GM12878 (cell line): ENCODE data around the gene SYPL2. TPM values are rescaled to one million over a fixed set of nuclear protein-coding genes. Genes with fewer than 3 reads are reported as not detected.

Experiments used
- ATAC-seq: fragments of 200-7000 bp; cut with Tn5 transposase; 3 replicates; pipeline ENCODE4 v1.9.1; 2020; ENCODE audit warnings: mild to moderate bottlenecking, moderate library complexity
- BruUV-seq: library from RNA; stranded (reverse); fragments of 400-500 nt; replicated peaks from 2 replicates; lab custom pipeline; 2021; lab: Mats Ljungman, UMichigan
- CTCF ChIA-PET: fragments of 300-600 bp; sonication (Branson Sonifier 250); formaldehyde crosslinking; extraction: SDS; loops from one replicate; lab custom pipeline; 2021; ENCODE audit warnings: inconsistent platforms; lab: Yijun Ruan, JAX
- POLR2A ChIA-PET: fragments of 350-600 bp; formaldehyde crosslinking; extraction: SDS; loops from one replicate; lab custom pipeline; 2021; ENCODE audit warnings: inconsistent platforms; lab: Charles Lee
- RAD21 ChIA-PET: fragments of 300-600 bp; sonication (Branson Sonifier 250); formaldehyde crosslinking; loops from one replicate; lab custom pipeline; 2023; ENCODE audit warnings: antibody characterized with exemption; ENCODE audit not compliant: unreplicated experiment; lab: Charles Lee
- SMC1A ChIA-PET: fragments of 300-600 bp; sonication (Branson Sonifier 250); formaldehyde crosslinking; loops from one replicate; lab custom pipeline; 2023; ENCODE audit not compliant: unreplicated experiment, uncharacterized antibody; lab: Charles Lee
- DNase-seq: peaks from one replicate; pipeline ENCODE4 v3.0.0-alpha.2; 2011; ENCODE audit warnings: low read depth, low spot score
- FAIRE-seq: peaks from 3 replicates; lab custom pipeline; 2011; peaks lifted over from hg19 to GRCh38; lab: Jason Lieb, UNC
- H2AFZ ChIP-seq: 2 replicates; pipeline ENCODE4 v1.6.0; 2011; ENCODE audit warnings: low read depth, low read length, control low read depth; ENCODE audit not compliant: control insufficient read depth
- H3K27ac ChIP-seq: 2 replicates; pipeline ENCODE4 v1.5.1; 2011; ENCODE audit warnings: control low read depth; ENCODE audit not compliant: control insufficient read depth, insufficient read depth
- H3K27me3 ChIP-seq, 2 experiments: replicated peaks in 1 of 2; 2 replicates each; pipeline versions ENCODE4 v1.6.0 to v1.6.1; 2011; ENCODE audit warnings: low read length in 1 of 2; ENCODE audit not compliant: control insufficient read depth in 2 of 2, insufficient read depth in 2 of 2
- H3K36me3 ChIP-seq, 2 experiments: 2 replicates each; pipeline ENCODE4 v1.5.1; 2011; ENCODE audit warnings: low read length in 1 of 2; ENCODE audit not compliant: control insufficient read depth in 2 of 2, insufficient read depth in 2 of 2
- H3K4me1 ChIP-seq: 2 replicates; pipeline ENCODE4 v1.6.1; 2011; ENCODE audit warnings: mild to moderate bottlenecking, low read length, moderate library complexity, mixed read lengths; ENCODE audit not compliant: control insufficient read depth, insufficient read depth
- H3K4me2 ChIP-seq: 2 replicates; pipeline ENCODE4 v1.6.0; 2011; ENCODE audit warnings: control low read depth; ENCODE audit not compliant: control insufficient read depth, insufficient read depth
- H3K4me3 ChIP-seq: fragments of 200-600 bp; sonication (generic); 2 replicates; pipeline ENCODE4 v1.5.1; 2016
- H3K79me2 ChIP-seq: 2 replicates; pipeline ENCODE4 v1.6.0; 2011; ENCODE audit warnings: low read length; ENCODE audit not compliant: control insufficient read depth, insufficient read depth
- H3K9ac ChIP-seq: 2 replicates; pipeline ENCODE4 v1.8.0; 2011; ENCODE audit warnings: low read length, control low read depth, mixed read lengths; ENCODE audit not compliant: control insufficient read depth, insufficient read depth
- H3K9me3 ChIP-seq: replicated peaks from 3 replicates; pipeline ENCODE4 v1.5.1; 2011; ENCODE audit warnings: mild to moderate bottlenecking, low read length; ENCODE audit not compliant: control insufficient read depth, insufficient read depth
- H4K20me1 ChIP-seq: 2 replicates; pipeline ENCODE4 v1.6.0; 2011; ENCODE audit not compliant: control insufficient read depth, insufficient read depth
- BCLAF1 ChIP-seq: fragments of 450-650 bp; IDR thresholded peaks from 2 replicates; pipeline ENCODE4 v1.6.1; 2017; ENCODE audit warnings: antibody characterized with exemption, mild to moderate bottlenecking, moderate library complexity
- CHD4 ChIP-seq: fragments of 200-600 bp; sonication (generic); IDR thresholded peaks from 2 replicates; pipeline ENCODE4 v1.6.1; 2016; ENCODE audit warnings: mild to moderate bottlenecking
- MEF2A ChIP-seq: IDR thresholded peaks from 2 replicates; pipeline ENCODE4 v1.6.1; 2011; ENCODE audit warnings: low read depth, mild to moderate bottlenecking, low read length, moderate library complexity; ENCODE audit not compliant: insufficient read depth
- MXI1 ChIP-seq: fragments of 150-350 bp; IDR thresholded peaks from 2 replicates; pipeline ENCODE4 v1.6.1; 2011; ENCODE audit warnings: low read depth, mild to moderate bottlenecking, inconsistent platforms, low read length, improper control_type of control experiment
- NFYA ChIP-seq: IDR thresholded peaks from 2 replicates; pipeline ENCODE4 v1.6.1; 2011; ENCODE audit warnings: low read depth, mild to moderate bottlenecking, low read length, improper control_type of control experiment, borderline replicate concordance
- RELB ChIP-seq: fragments of 450-650 bp; IDR thresholded peaks from 2 replicates; pipeline ENCODE4 v1.6.1; 2017; ENCODE audit warnings: low read depth, mild to moderate bottlenecking, moderate library complexity
- RFX5 ChIP-seq: IDR thresholded peaks from 2 replicates; pipeline ENCODE4 v1.6.1; 2011; ENCODE audit warnings: low read depth, low read length, improper control_type of control experiment
- TBL1XR1 ChIP-seq: IDR thresholded peaks from 2 replicates; pipeline ENCODE4 v1.6.1; 2012; ENCODE audit warnings: low read depth, low read length, improper control_type of control experiment
- TCF12 ChIP-seq: IDR thresholded peaks from 2 replicates; pipeline ENCODE4 v1.6.1; 2011; ENCODE audit warnings: low read depth, mild to moderate bottlenecking, low read length
- ZBED1 ChIP-seq: IDR thresholded peaks from 2 replicates; pipeline ENCODE4 v1.6.1; 2016; ENCODE audit warnings: borderline replicate concordance
- ZSCAN29 ChIP-seq: fragments of 450-650 bp; IDR thresholded peaks from 2 replicates; pipeline ENCODE4 v1.6.1; 2017; ENCODE audit warnings: mild to moderate bottlenecking, moderate library complexity
- WGBS: methylation state at CpG from one replicate; pipeline ENCODE4 v1.1.6; 2016; ENCODE audit warnings: low lambda C conversion rate; ENCODE audit not compliant: insufficient replicate concordance, insufficient coverage; ENCODE audit errors: missing lambda C conversion rate; 5-methylcytosine and 5-hydroxymethylcytosine counted together
- in situ Hi-C: fragments of 300-500 bp; cut with MboI; formaldehyde crosslinking; loops from 9 replicates; pipeline ENCODE4 v1.14.3; 2018; ENCODE audit warnings: mixed read lengths
- intact Hi-C: fragments of 100-400 bp; cut with micrococcal nuclease; formaldehyde crosslinking; loops from one replicate; pipeline ENCODE4 v1.14.2; 2022; ENCODE audit not compliant: unreplicated experiment
- polyA plus RNA-seq, 11 experiments: library from polyadenylated mRNA; depleted of rRNA in 4 of 11; unstranded in 6 of 11; stranded (reverse) in 5 of 11; fragments of >200 nt; fragmentation: Nextera tagmentation in 4 of 11; fragmentation: Illumina TruSeq in 1 of 11; extraction: Ambion mirVana in 4 of 11; extraction: Trizol in 1 of 11; gene quantifications; 1 replicate in 1 of 11; 2 replicates in 10 of 11; pipeline versions ENCODE4 v1.2.1 to v1.2.3, GENCODE V29; 2011 to 2016; ENCODE audit warnings: inconsistent platforms in 2 of 11, missing spikeins in 2 of 11, low read depth in 1 of 11
- total RNA-seq, 4 experiments: library from RNA; depleted of rRNA in 3 of 4; stranded (reverse); fragments of >200 nt in 3 of 4; fragmentation: Illumina TruSeq in 1 of 4; extraction: Trizol in 1 of 4; gene quantifications; 2 replicates each; pipeline versions ENCODE4 v1.2.1 to v1.2.3, GENCODE V29; 2013 to 2021

Gene SYPL2
- total and polyA plus RNA-seq, 10 of the 15 experiments (the other 5 are each of a cell fraction or from before 2014, with no cell fraction given), result 0.04 to 0.11 (median 0.06) TPM; not detected in 3

GRCh38 chr1:109426281-109427170 is 39.8 kb upstream of the SYPL2 start, which contains the start of gene PSMA5 (continued):
- TF ChIP-seq MXI1, result peak; percentile 96

- Histone ChIP-seq H3K4me2 (peak overlapping the region; percentile 85), H3K79me2 (peaks cover 44% of the 10 kb centered on the region), H4K20me1 (no peaks in the 10 kb centered on the region), H3K27ac (peak overlapping the region; percentile 89; the same call in 1 of the 2 replicates), H2AFZ (peak overlapping the region; percentile 91; the same call in 1 of the 2 replicates), H3K36me3 (0 out of 4 replicates have a peak, but pooled peaks cover 0 to 3% of the 10 kb centered on the region in 2 experiments), H3K4me3 (peak overlapping the region; percentile 98), H3K9ac (peak overlapping the region; percentile 86), H3K27me3 (no peaks in the 10 kb centered on the region), H3K9me3 (no peaks in the 10 kb centered on the region), H3K4me1 (no peaks in the 10 kb centered on the region; the same call in 1 of the 2 replicates)
- FAIRE-seq (no peak), DNase-seq (no peak), ATAC-seq (no peak)
- ChIA-PET CTCF (interaction anchor here (0.9 to 4.2 kb wide), 5 partner anchors 27 to 607 kb away, joined by 3 to 32 read pairs (median 3); partner anchors contain the start of genes CYB561D1 and STRIP1), RAD21 (interaction anchor here (0.6 to 2.2 kb wide), 5 partner anchors 29 to 818 kb away, joined by 3 to 9 read pairs (median 3); partner anchors contain the start of gene SORT1), POLR2A (interaction anchor here (0.6 to 1.6 kb wide), 4 partner anchors 57 to 351 kb away, joined by 4 to 7 read pairs (median 4); partner anchors contain the start of genes ATXN7L2, CYB561D1 and SARS1), SMC1A (interaction anchor here (0.6 to 2.1 kb wide), 6 partner anchors 11 to 106 kb away, joined by 3 to 7 read pairs (median 4); partner anchors contain the start of gene ATXN7L2)
- no TSS peak for BruUV-seq
- intact Hi-C loops (loop anchor here (5.0 to 10.0 kb wide), 2 partner anchors 105 to 908 kb away; partner anchors contain the start of gene RBM15), in situ Hi-C loops (no loop called here)
- TF ChIP-seq NFYA (no peak), ZSCAN29 (no peak), TBL1XR1 (no peak), RFX5 (no peak), BCLAF1 (no peak), TCF12 (no peak), RELB (no peak), ZBED1 (no peak), CHD4 (no peak), MEF2A (no peak)
- WGBS, result under 1% methylated on average over 6 of the region's 7 CpGs
Measured at GRCh38 chr1:109427171-109427467, 39.2 kb upstream of the SYPL2 start.
